ENCODE measurements around the gene KREMEN1.

DNA sequence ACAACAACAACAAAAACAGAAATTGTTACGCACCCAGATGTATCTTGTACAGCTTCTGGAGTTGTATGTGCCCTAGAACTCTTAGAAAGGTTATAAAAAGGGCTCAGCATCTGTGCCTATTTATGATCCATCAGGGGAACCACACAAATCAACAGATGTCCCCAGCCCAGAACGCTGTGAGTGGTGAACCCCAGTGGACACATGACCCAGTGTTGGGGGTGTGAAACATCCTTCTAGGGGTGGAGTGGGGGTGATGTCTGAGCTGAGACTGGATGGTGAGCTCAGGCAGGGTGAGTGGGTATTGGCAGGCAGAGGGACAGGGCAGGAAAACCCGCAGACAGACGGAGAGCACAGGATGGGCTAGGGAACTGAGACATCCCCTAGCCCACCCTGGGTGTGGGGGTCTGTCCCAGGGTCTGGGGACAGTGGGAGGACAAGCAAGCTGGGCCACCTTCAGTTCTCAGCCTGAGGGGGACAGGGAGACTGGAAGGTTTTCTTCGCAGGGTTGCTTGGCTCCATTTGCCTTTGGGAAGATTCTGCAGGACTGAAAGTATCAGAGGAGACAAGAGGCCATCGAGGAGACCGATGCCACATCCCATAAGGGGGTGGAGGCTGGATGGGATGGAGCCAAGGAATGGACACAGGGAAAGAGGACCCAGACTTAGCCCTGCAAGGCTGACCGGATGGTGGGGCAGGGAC lies 127.0 kb downstream of the KREMEN1 start:
- no peak for TF ChIP-seq POLR2AphosphoS5 (IDR thresholded peaks at IDR 0.05; ENCODE audit: borderline replicate concordance, low read depth, low read length)
- no peak for TF ChIP-seq EZH2 (IDR thresholded peaks at IDR 0.05)

Data from SK-N-MC (cell line).